ENCODE results near the gene INF2.

Gene INF2

DNA sequence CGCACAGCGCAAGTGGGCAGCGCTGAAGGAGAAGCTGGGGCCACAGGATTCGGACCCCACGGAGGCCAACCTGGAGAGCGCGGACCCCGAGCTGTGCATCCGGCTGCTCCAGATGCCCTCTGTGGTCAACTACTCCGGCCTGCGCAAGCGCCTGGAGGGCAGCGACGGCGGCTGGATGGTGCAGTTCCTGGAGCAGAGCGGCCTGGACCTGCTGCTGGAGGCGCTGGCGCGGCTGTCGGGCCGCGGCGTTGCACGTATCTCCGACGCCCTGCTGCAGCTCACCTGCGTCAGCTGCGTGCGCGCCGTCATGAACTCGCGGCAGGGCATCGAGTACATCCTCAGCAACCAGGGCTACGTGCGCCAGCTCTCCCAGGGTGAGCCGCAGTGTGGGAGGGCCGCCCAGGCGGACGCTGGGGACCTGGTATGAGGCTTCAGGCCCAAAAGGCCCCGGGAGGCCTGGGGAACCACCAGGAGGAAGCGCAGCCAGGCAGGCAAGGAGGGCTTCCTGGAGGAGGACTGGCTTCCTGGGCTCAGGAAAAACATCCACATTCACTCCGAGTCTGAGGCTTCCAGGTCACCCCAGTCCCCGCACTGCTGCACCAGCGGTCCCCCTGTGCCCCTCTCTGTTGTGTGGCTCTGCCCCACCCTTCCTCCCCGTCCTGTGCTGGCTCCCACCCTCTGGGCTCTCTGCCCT lies 12.1 kb downstream of the INF2 start:
- Histone ChIP-seq H3K9me3 (ENCODE audit: low read length) (no peaks in the 10 kb centered on the region), H4K20me1 (ENCODE audit: insufficient read depth, low read length) (no peaks in the 10 kb centered on the region), H3F3A (ENCODE audit: insufficient read depth, low read length) (no peaks in the 10 kb centered on the region), H3K36me3 (ENCODE audit: insufficient read depth, low read length) (no peaks in the 10 kb centered on the region), H3K4me2 (ENCODE audit: low read length) (no peak overlapping the region), H3K27me3 (ENCODE audit: insufficient read depth, low read length) (no peaks in the 10 kb centered on the region; the same call in 1 of the 2 replicates), H3K4me1 (ENCODE audit: insufficient read depth, low read length, severe bottlenecking) (no peaks in the 10 kb centered on the region), H3K79me2 (ENCODE audit: insufficient read depth, low read length) (no peaks in the 10 kb centered on the region), H3K9ac (ENCODE audit: low read length) (no peak overlapping the region), H3K9me2 (ENCODE audit: low read depth, low read length) (no peaks in the 10 kb centered on the region), H3K27ac (ENCODE audit: low read depth, low read length, poor library complexity, severe bottlenecking) (no peak overlapping the region), H3K4me3 (ENCODE audit: low read depth, low read length, poor library complexity, severe bottlenecking) (no peak overlapping the region), H2AFZ (ENCODE audit: low read length) (no peak overlapping the region)
- TF ChIP-seq EZH2 (IDR thresholded peaks at IDR 0.05; ENCODE audit: borderline replicate concordance, low read length) (no peak), CTCF (IDR thresholded peaks at IDR 0.05; ENCODE audit: low read length) (no peak)

- H3K9me3 ChIP-seq (ENCODE audit: low read length), result no peaks in the 10 kb centered on the region
- H4K20me1 ChIP-seq (ENCODE audit: insufficient read depth, low read length), result no peaks in the 10 kb centered on the region
- H3K4me2 ChIP-seq (ENCODE audit: low read length), result no peak overlapping the region
- H3K27me3 ChIP-seq (ENCODE audit: insufficient read depth, low read length), result no peaks in the 10 kb centered on the region; the same call in 1 of the 2 replicates
- H3K9me2 ChIP-seq (ENCODE audit: low read depth, low read length), result no peaks in the 10 kb centered on the region
- H3K27ac ChIP-seq (ENCODE audit: low read depth, low read length, poor library complexity, severe bottlenecking), result no peak overlapping the region
- no peaks in the 10 kb centered on the region for H3K79me2 ChIP-seq (ENCODE audit: insufficient read depth, low read length)
- H3K4me1 ChIP-seq (ENCODE audit: insufficient read depth, low read length, severe bottlenecking), result no peaks in the 10 kb centered on the region
- no peaks in the 10 kb centered on the region for H3K36me3 ChIP-seq (ENCODE audit: insufficient read depth, low read length)
- H3K9ac ChIP-seq (ENCODE audit: low read length), result no peak overlapping the region
- H2AFZ ChIP-seq (ENCODE audit: low read length), result no peak overlapping the region
- H3F3A ChIP-seq (ENCODE audit: insufficient read depth, low read length), result no peaks in the 10 kb centered on the region
- no peak overlapping the region for H3K4me3 ChIP-seq (ENCODE audit: low read depth, low read length, poor library complexity, severe bottlenecking)
- TF ChIP-seq CTCF (IDR thresholded peaks at IDR 0.05; ENCODE audit: low read length) (no peak), EZH2 (IDR thresholded peaks at IDR 0.05; ENCODE audit: borderline replicate concordance, low read length) (no peak)
Observed at GRCh38 chr14:104702106-104702505, 12.7 kb downstream of the INF2 start.

DNA sequence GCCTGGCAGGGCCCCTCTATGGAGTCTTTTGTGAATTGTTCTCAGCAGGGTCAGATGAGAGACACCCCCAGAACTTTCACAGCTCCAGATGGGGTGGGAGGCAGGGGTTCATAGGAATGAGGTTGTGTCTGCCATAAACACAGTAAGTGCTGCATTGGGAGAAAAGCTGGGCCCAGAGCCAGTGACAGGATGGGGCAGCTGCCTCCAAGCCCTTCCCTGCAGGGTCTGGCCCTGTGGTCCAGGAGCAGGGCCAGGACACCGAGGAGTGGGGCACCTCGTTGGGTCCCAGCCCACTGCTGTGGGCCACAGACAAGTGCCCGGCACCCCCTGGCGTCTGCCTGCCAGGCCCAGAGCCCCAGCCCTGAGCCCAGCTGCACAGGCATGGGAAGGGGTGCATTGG lies 13.3 kb downstream of the INF2 start:
- H3K4me3 ChIP-seq (ENCODE audit: low read depth, low read length, poor library complexity, severe bottlenecking), result no peak overlapping the region
- no peaks in the 10 kb centered on the region for H3K36me3 ChIP-seq (ENCODE audit: insufficient read depth, low read length)
- H3F3A ChIP-seq (ENCODE audit: insufficient read depth, low read length), result no peaks in the 10 kb centered on the region
- no peaks in the 10 kb centered on the region for H3K9me3 ChIP-seq (ENCODE audit: low read length)
- no peaks in the 10 kb centered on the region for H4K20me1 ChIP-seq (ENCODE audit: insufficient read depth, low read length)
- no peaks in the 10 kb centered on the region for H3K9me2 ChIP-seq (ENCODE audit: low read depth, low read length)
- no peak overlapping the region for H3K9ac ChIP-seq (ENCODE audit: low read length)
- H3K79me2 ChIP-seq (ENCODE audit: insufficient read depth, low read length), result no peaks in the 10 kb centered on the region
- no peaks in the 10 kb centered on the region for H3K4me1 ChIP-seq (ENCODE audit: insufficient read depth, low read length, severe bottlenecking)
- H3K4me2 ChIP-seq (ENCODE audit: low read length), result no peak overlapping the region
- no peak overlapping the region for H2AFZ ChIP-seq (ENCODE audit: low read length)
- no peak overlapping the region for H3K27ac ChIP-seq (ENCODE audit: low read depth, low read length, poor library complexity, severe bottlenecking)
- H3K27me3 ChIP-seq (ENCODE audit: insufficient read depth, low read length), result no peaks in the 10 kb centered on the region; the same call in 1 of the 2 replicates
- TF ChIP-seq EZH2 (IDR thresholded peaks at IDR 0.05; ENCODE audit: borderline replicate concordance, low read length) (no peak), CTCF (IDR thresholded peaks at IDR 0.05; ENCODE audit: low read length) (no peak)
